Stomach (tissue), 9 donors: ENCODE measurements around the gene GET3. TPM values are rescaled to one million over a fixed set of nuclear protein-coding genes. Genes with fewer than 3 reads are reported as not detected.
"Not testable (repeated sequence)": the region's sequence is repeated elsewhere in the genome, so short reads cannot be mapped to it uniquely, and the experiment has no call there.

Source experiments
- DNase-seq, 2 donors: peaks; one replicate each; pipeline versions ENCODE4 v3.0.0 to v3.0.0-alpha.2; 2013 to 2019
- H3K27ac ChIP-seq, 5 donors: fragments of 200-600 bp in 4 of 5; sonication (generic) in 4 of 5; one replicate each; pipeline ENCODE4 v1.5.1; 2013 to 2019; ENCODE audit warnings: mild to moderate bottlenecking in 1 of 5, moderate library complexity in 1 of 5
- H3K27me3 ChIP-seq, 3 donors: fragments of 200-600 bp; sonication (generic); one replicate each; pipeline ENCODE4 v1.5.1; 2017 to 2019; ENCODE audit warnings: mixed run types in 1 of 3
- H3K36me3 ChIP-seq, 4 donors: fragments of 200-600 bp; sonication (generic); 1 replicate in 3 of 4; 2 replicates in 1 of 4; pipeline ENCODE4 v1.5.1; 2016 to 2019
- H3K4me1 ChIP-seq, 4 donors: fragments of 200-600 bp; sonication (generic); one replicate each; pipeline ENCODE4 v1.5.1; 2016 to 2019
- H3K4me3 ChIP-seq, 4 donors: fragments of 200-600 bp; sonication (generic) in 3 of 4; one replicate each; pipeline ENCODE4 v1.5.1; 2016 to 2019; ENCODE audit warnings: mild to moderate bottlenecking in 1 of 4
- H3K9me3 ChIP-seq, 4 donors: fragments of 200-600 bp; sonication (generic); one replicate each; pipeline ENCODE4 v1.5.1; 2016 to 2019
- CTCF ChIP-seq, 7 experiments: fragments of 450-650 bp in 4 of 7; fragments of 200-600 bp in 3 of 7; sonication (generic) in 3 of 7; IDR thresholded peaks; one replicate each; pipeline ENCODE4 v1.5.1; 2016 to 2019; ENCODE audit warnings: antibody characterized with exemption in 7 of 7, control low read depth in 2 of 7, mild to moderate bottlenecking in 1 of 7
- EP300 ChIP-seq: sonication (generic); formaldehyde crosslinking; IDR thresholded peaks from one replicate; pipeline ENCODE4 v1.6.1; 2017; ENCODE audit warnings: antibody characterized with exemption
- POLR2A ChIP-seq, 4 donors: fragments of 450-650 bp; IDR thresholded peaks; one replicate each; pipeline ENCODE4 v1.6.1; 2016; ENCODE audit warnings: antibody characterized with exemption in 4 of 4, control low read depth in 2 of 4, mild to moderate bottlenecking in 1 of 4, moderate library complexity in 1 of 4
- POLR2AphosphoS5 ChIP-seq, 3 donors: sonication (generic); formaldehyde crosslinking; IDR thresholded peaks; one replicate each; pipeline ENCODE4 v1.6.1; 2016; ENCODE audit warnings: antibody characterized with exemption in 3 of 3
- WGBS, 5 donors: extraction: QIAGEN DNeasy Blood & Tissue Kit in 3 of 5; methylation state at CpG; one replicate each; pipeline versions ENCODE4 v1.1.5 to v1.1.7; 2013 to 2018; 5-methylcytosine and 5-hydroxymethylcytosine counted together
- intact Hi-C: fragments of 100-400 bp; cut with DNase I; formaldehyde crosslinking; loops from one replicate; pipeline ENCODE4 v1.15.1; 2023; ENCODE audit warnings: low total_unique reads
- polyA plus RNA-seq, 3 donors: library from polyadenylated mRNA; stranded (reverse); fragments of 200-250 nt; gene quantifications; one replicate each; pipeline ENCODE4 v1.2.3, GENCODE V29; 2013
- small RNA-seq, 4 donors: library from RNA; depleted of rRNA; stranded (forward); fragments of <200 nt; gene quantifications; one replicate each; pipeline ENCODE3, GENCODE V24; 2016
- total RNA-seq, 5 donors: library from RNA; depleted of rRNA; stranded (reverse); fragments of >200 nt; gene quantifications; one replicate each; pipeline versions ENCODE4 v1.1.0 to v1.2.3, GENCODE V29; 2014 to 2016
- donor health status: healthy with polysubstance abuse.
- donor health status: Bipolar disorder and iron deficiency.
- donor health status: healthy.

GET3 gene
- total and polyA plus RNA-seq, 8 donors = 0.89 to 90.4 (median 21.8) TPM

GRCh38 chr19:12794971-12795381 lies 57.7 kb downstream of the GET3 start:
- 83 to 86% (median 85%) methylated on average over 9 of the region's 9 CpGs for WGBS, 5 donors

GRCh38 chr19:12796146-12797071 lies 59.1 kb downstream of the GET3 start:
- Histone ChIP-seq H3K4me3 (peak overlapping the region in 1 of 4 donors; percentile 11), H3K27me3 (no peaks in the 10 kb centered on the region), H3K9me3 (no peaks in the 10 kb centered on the region), H3K4me1 (peaks cover 30 to 56% (median 42%) of the 10 kb centered on the region in 4 donors), H3K36me3 (peaks cover 12 to 38% (median 33%) of the 10 kb centered on the region in 4 donors), H3K27ac (peak overlapping the region; percentile 25 to 100 (median 94))
- WGBS, 5 donors = 2 to 7% (median 6%) methylated on average over 18 of the region's 18 CpGs
- intact Hi-C loops = no loop called here
- TF ChIP-seq CTCF (IDR thresholded peaks at IDR 0.05) (peak in 6 of 7 experiments; percentile 68 to 100 (median 94)), POLR2AphosphoS5 (IDR thresholded peaks at IDR 0.05) (peak; percentile 53 to 93 (median 72)), POLR2A (IDR thresholded peaks at IDR 0.05) (no peak)
- DNase-seq = peak; percentile 79 to 94

More at GRCh38 chr19:12794971-12795381, 57.7 kb downstream of the GET3 start:
- peak overlapping the region; percentile 59 to 100 (median 94) for H3K27ac ChIP-seq
- peaks cover 26 to 47% (median 39%) of the 10 kb centered on the region in 4 donors for H3K4me1 ChIP-seq
- TF ChIP-seq POLR2A (IDR thresholded peaks at IDR 0.05) = no peak
- TF ChIP-seq EP300 = no peak
- TF ChIP-seq CTCF (IDR thresholded peaks at IDR 0.05) = no peak
- peak in 1 of 3 donors; percentile 38 for TF ChIP-seq POLR2AphosphoS5 (IDR thresholded peaks at IDR 0.05)
- intact Hi-C loops = no loop called here
- H3K27me3 ChIP-seq = no peaks in the 10 kb centered on the region
- H3K4me3 ChIP-seq = peak overlapping the region in 1 of 4 donors; percentile 89
- H3K9me3 ChIP-seq = no peaks in the 10 kb centered on the region
- H3K36me3 ChIP-seq = peaks cover 12 to 32% (median 29%) of the 10 kb centered on the region in 4 donors
- no peak for DNase-seq

DNA sequence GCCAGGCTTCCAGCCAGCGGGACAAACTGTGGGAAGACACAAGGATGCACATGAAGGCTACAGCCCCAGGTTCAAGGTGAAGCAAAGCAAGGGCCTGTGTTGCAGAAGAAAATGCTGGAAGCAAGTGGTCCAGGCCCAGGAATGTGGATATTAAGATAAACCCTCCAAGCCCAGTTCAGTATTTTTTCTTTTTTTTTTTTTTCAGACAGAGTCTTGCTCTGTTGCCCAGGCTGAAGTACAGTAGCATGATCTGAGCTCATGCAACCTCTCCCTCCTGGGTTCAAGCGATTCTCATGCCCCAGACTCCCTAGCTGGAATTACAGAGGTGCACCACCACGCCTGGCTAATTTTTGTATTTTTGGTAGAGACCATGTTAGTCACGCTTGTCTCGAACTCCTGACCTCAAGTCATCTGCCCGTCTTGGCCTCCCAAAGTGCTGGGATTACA lies 59.9 kb downstream of the GET3 start:
- no peak for TF ChIP-seq POLR2A (IDR thresholded peaks at IDR 0.05)
- TF ChIP-seq POLR2AphosphoS5 (IDR thresholded peaks at IDR 0.05) = peak in 2 of 3 donors; percentile 4 to 49
- no peak overlapping the region for H3K27ac ChIP-seq

DNA sequence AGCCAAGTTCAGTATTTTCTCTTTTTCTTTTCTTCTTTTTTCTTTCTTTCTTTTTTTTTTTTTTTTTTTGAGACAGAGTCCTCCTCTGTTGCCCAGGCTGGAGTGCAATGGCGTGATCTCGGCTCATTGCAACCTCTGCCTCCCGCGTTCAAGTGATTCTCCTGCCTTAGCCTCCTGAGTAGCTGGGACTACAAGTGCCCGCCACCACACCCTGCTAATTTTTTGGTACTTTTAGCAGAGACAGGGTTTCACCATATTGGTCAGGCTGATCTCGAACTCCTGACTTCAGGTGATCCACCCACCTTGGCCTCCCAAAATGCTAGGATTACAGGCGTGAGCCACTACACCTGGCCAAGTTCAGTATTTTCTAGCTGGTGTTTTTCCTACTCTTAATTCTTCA lies 60.3 kb downstream of the GET3 start:
- H3K4me3 ChIP-seq, DNase-seq, H3K27ac ChIP-seq, intact Hi-C loops, H3K27me3 ChIP-seq, H3K9me3 ChIP-seq: not testable (repeated sequence)
- WGBS, 5 donors = 94 to 97% (median 95%) methylated on average over 7 of the region's 7 CpGs
- H3K4me1 ChIP-seq = peaks cover 30 to 65% (median 51%) of the 10 kb centered on the region in 4 donors
- TF ChIP-seq POLR2AphosphoS5 (IDR thresholded peaks at IDR 0.05) = peak in 1 of 3 donors; percentile 9
- H3K36me3 ChIP-seq = peaks cover 12 to 38% (median 33%) of the 10 kb centered on the region in 4 donors

More for the DNA sequence above, 59.9 kb downstream of the GET3 start:
- DNase-seq = no peak
- intact Hi-C loops = no loop called here
- peaks cover 30 to 61% (median 46%) of the 10 kb centered on the region in 4 donors for H3K4me1 ChIP-seq
- no peak overlapping the region for H3K4me3 ChIP-seq
- 91 to 94% (median 92%) methylated on average over 6 of the region's 6 CpGs for WGBS, 5 donors
- H3K27me3 ChIP-seq = peaks cover 0 to 6% (median 0%) of the 10 kb centered on the region in 3 donors
- H3K9me3 ChIP-seq = no peaks in the 10 kb centered on the region
- H3K36me3 ChIP-seq = peaks cover 12 to 38% (median 33%) of the 10 kb centered on the region in 4 donors

Small RNA genes within 50 kb of the gene (small RNA-seq; reads per million reads assigned to genes)
- gene MIR5684 (0 to 0.46 (median 0.05) reads per million in 4 donors), gene SNORD41 (99.7 to 174 (median 111) reads per million in 4 donors)

Other genes with a start within 250 kb of the GET3 start
- gene ZNF564, start 186.0 kb upstream of the GET3 start, total RNA-seq = 10 to 100 TPM in 2 of 5 donors, 1 to 10 TPM in 3; 4.9 to 74.1 (median 9.4) TPM
- 1 to 10 TPM; 4.7 to 6.4 (median 5.0) TPM for gene ZNF564, start 186.0 kb upstream of the GET3 start, polyA plus RNA-seq
- 1 to 10 TPM in 4 of 5 donors, not detected in 1; 4.1 to 7.5 (median 5.6) TPM for gene ZNF490, start 126.7 kb upstream of the GET3 start, total RNA-seq
- under 1 TPM in 2 of 3 donors, not detected in 1; 0.25 to 0.44 TPM for gene ZNF490, start 126.7 kb upstream of the GET3 start, polyA plus RNA-seq
- 10 to 100 TPM; 14.0 to 33.0 (median 25.8) TPM for gene ZNF791, start 126.6 kb upstream of the GET3 start, total RNA-seq
- 1 to 10 TPM; 4.7 to 7.2 (median 5.3) TPM for gene ZNF791, start 126.6 kb upstream of the GET3 start, polyA plus RNA-seq
- 100 to 1,000 TPM in 4 of 5 donors, 10 to 100 TPM in 1; 41.7 to 429 (median 117) TPM for gene MAN2B1, start 70.8 kb upstream of the GET3 start, total RNA-seq
- gene MAN2B1, start 70.8 kb upstream of the GET3 start, polyA plus RNA-seq = 10 to 100 TPM; 20.6 to 59.0 (median 42.1) TPM
- 10 to 100 TPM in 1 of 5 donors, 1 to 10 TPM in 4; 1.4 to 12.9 (median 9.6) TPM for gene WDR83, start 70.7 kb upstream of the GET3 start, total RNA-seq
- gene WDR83, start 70.7 kb upstream of the GET3 start, polyA plus RNA-seq = 10 to 100 TPM; 20.6 to 33.4 (median 32.7) TPM
- gene DHPS, start 55.6 kb upstream of the GET3 start, total RNA-seq = 100 to 1,000 TPM in 2 of 5 donors, 10 to 100 TPM in 3; 51.7 to 287 (median 82.6) TPM
- gene DHPS, start 55.6 kb upstream of the GET3 start, polyA plus RNA-seq = 10 to 100 TPM; 65.1 to 76.0 (median 75.0) TPM
- not detected for gene GNG14, start 49.5 kb upstream of the GET3 start, total RNA-seq
- gene GNG14, start 49.5 kb upstream of the GET3 start, polyA plus RNA-seq = not detected
- gene FBXW9, start 40.9 kb upstream of the GET3 start, total RNA-seq = 10 to 100 TPM in 1 of 5 donors, 1 to 10 TPM in 3, under 1 TPM in 1; 0.29 to 10.9 (median 2.7) TPM
- 1 to 10 TPM; 4.6 to 9.8 (median 5.8) TPM for gene FBXW9, start 40.9 kb upstream of the GET3 start, polyA plus RNA-seq
- gene TNPO2, start 13.6 kb upstream of the GET3 start, total RNA-seq = 100 to 1,000 TPM in 1 of 5 donors, 10 to 100 TPM in 4; 20.6 to 143 (median 59.8) TPM
- 10 to 100 TPM; 13.7 to 18.5 (median 17.2) TPM for gene TNPO2, start 13.6 kb upstream of the GET3 start, polyA plus RNA-seq
- gene TRIR, start 2.8 kb upstream of the GET3 start, total RNA-seq = 100 to 1,000 TPM; 104 to 687 (median 176) TPM
- gene TRIR, start 2.8 kb upstream of the GET3 start, polyA plus RNA-seq = 100 to 1,000 TPM; 341 to 367 (median 348) TPM
- 100 to 1,000 TPM in 1 of 5 donors, not detected in 4; 165 TPM for gene BEST2, start 14.3 kb downstream of the GET3 start, total RNA-seq
- under 1 TPM in 1 of 3 donors, not detected in 2; 0.08 TPM for gene BEST2, start 14.3 kb downstream of the GET3 start, polyA plus RNA-seq
- gene HOOK2, start 38.1 kb downstream of the GET3 start, total RNA-seq = 100 to 1,000 TPM in 3 of 5 donors, 10 to 100 TPM in 2; 33.0 to 797 (median 303) TPM
- 10 to 100 TPM; 30.1 to 74.1 (median 66.7) TPM for gene HOOK2, start 38.1 kb downstream of the GET3 start, polyA plus RNA-seq
- 100 to 1,000 TPM; 178 to 625 (median 336) TPM for gene JUNB, start 54.0 kb downstream of the GET3 start, total RNA-seq
- 100 to 1,000 TPM; 128 to 152 (median 136) TPM for gene JUNB, start 54.0 kb downstream of the GET3 start, polyA plus RNA-seq
- 100 to 1,000 TPM; 118 to 284 (median 129) TPM for gene PRDX2, start 64.3 kb downstream of the GET3 start, total RNA-seq
- 100 to 1,000 TPM; 213 to 257 (median 240) TPM for gene PRDX2, start 64.3 kb downstream of the GET3 start, polyA plus RNA-seq
- not detected for gene THSD8, start 64.6 kb downstream of the GET3 start, total RNA-seq
- 1 to 10 TPM; 2.9 to 8.3 (median 5.1) TPM for gene THSD8, start 64.6 kb downstream of the GET3 start, polyA plus RNA-seq
- gene RNASEH2A, start 69.1 kb downstream of the GET3 start, total RNA-seq = 10 to 100 TPM in 2 of 5 donors, 1 to 10 TPM in 2, under 1 TPM in 1; 0.45 to 36.2 (median 6.2) TPM
- 10 to 100 TPM in 1 of 3 donors, 1 to 10 TPM in 2; 5.4 to 10.6 (median 6.4) TPM for gene RNASEH2A, start 69.1 kb downstream of the GET3 start, polyA plus RNA-seq
- not detected for gene RTBDN, start 97.1 kb downstream of the GET3 start, total RNA-seq
- under 1 TPM in 1 of 3 donors, not detected in 2; 0.53 TPM for gene RTBDN, start 97.1 kb downstream of the GET3 start, polyA plus RNA-seq
- gene MAST1, start 101.0 kb downstream of the GET3 start, total RNA-seq = 10 to 100 TPM in 1 of 5 donors, 1 to 10 TPM in 3, not detected in 1; 1.3 to 33.9 (median 5.9) TPM
- 1 to 10 TPM in 1 of 3 donors, under 1 TPM in 2; 0.43 to 1.1 (median 0.56) TPM for gene MAST1, start 101.0 kb downstream of the GET3 start, polyA plus RNA-seq
- gene DNASE2, start 144.0 kb downstream of the GET3 start, total RNA-seq = 10 to 100 TPM; 11.9 to 53.1 (median 30.4) TPM
- 10 to 100 TPM in 2 of 3 donors, 1 to 10 TPM in 1; 9.0 to 26.2 (median 20.3) TPM for gene DNASE2, start 144.0 kb downstream of the GET3 start, polyA plus RNA-seq
- gene KLF1, start 149.7 kb downstream of the GET3 start, total RNA-seq = under 1 TPM in 1 of 5 donors, not detected in 4; 0.18 TPM
- under 1 TPM in 2 of 3 donors, not detected in 1; 0.05 to 0.19 TPM for gene KLF1, start 149.7 kb downstream of the GET3 start, polyA plus RNA-seq
- 10 to 100 TPM in 4 of 5 donors, not detected in 1; 17.5 to 30.8 (median 23.9) TPM for gene GCDH, start 153.7 kb downstream of the GET3 start, total RNA-seq
- gene GCDH, start 153.7 kb downstream of the GET3 start, polyA plus RNA-seq = 10 to 100 TPM; 21.6 to 26.6 (median 24.0) TPM
- not detected for gene SYCE2, start 181.8 kb downstream of the GET3 start, total RNA-seq
- under 1 TPM in 1 of 3 donors, not detected in 2; 0.23 TPM for gene SYCE2, start 181.8 kb downstream of the GET3 start, polyA plus RNA-seq
- 100 to 1,000 TPM in 1 of 5 donors, 10 to 100 TPM in 4; 27.2 to 125 (median 51.9) TPM for gene FARSA, start 196.2 kb downstream of the GET3 start, total RNA-seq
- gene FARSA, start 196.2 kb downstream of the GET3 start, polyA plus RNA-seq = 10 to 100 TPM; 34.7 to 40.3 (median 39.4) TPM
- gene CALR, start 201.1 kb downstream of the GET3 start, total RNA-seq = 100 to 1,000 TPM; 337 to 947 (median 504) TPM
- gene CALR, start 201.1 kb downstream of the GET3 start, polyA plus RNA-seq = 100 to 1,000 TPM in 2 of 3 donors, 10 to 100 TPM in 1; 71.2 to 236 (median 158) TPM
- gene RAD23A, start 208.4 kb downstream of the GET3 start, total RNA-seq = 100 to 1,000 TPM in 3 of 5 donors, 10 to 100 TPM in 2; 44.1 to 144 (median 103) TPM
- gene RAD23A, start 208.4 kb downstream of the GET3 start, polyA plus RNA-seq = 100 to 1,000 TPM; 101 to 141 (median 106) TPM
- gene GADD45GIP1, start 219.7 kb downstream of the GET3 start, total RNA-seq = 10 to 100 TPM in 4 of 5 donors, 1 to 10 TPM in 1; 1.8 to 93.3 (median 25.9) TPM
- 10 to 100 TPM; 59.0 to 75.4 (median 61.8) TPM for gene GADD45GIP1, start 219.7 kb downstream of the GET3 start, polyA plus RNA-seq
- under 1 TPM in 1 of 5 donors, not detected in 4; 0.58 TPM for gene DAND5, start 232.1 kb downstream of the GET3 start, total RNA-seq
- under 1 TPM in 2 of 3 donors, not detected in 1; 0.12 to 0.13 TPM for gene DAND5, start 232.1 kb downstream of the GET3 start, polyA plus RNA-seq